ENCODE data around the gene GHRL. TPM values are rescaled to one million over a fixed set of nuclear protein-coding genes. Genes with fewer than 3 reads are reported as not detected.

GHRL gene
- total RNA-seq, 2 experiments from 2014 or later = 0.22 TPM; not detected in 1

DNA sequence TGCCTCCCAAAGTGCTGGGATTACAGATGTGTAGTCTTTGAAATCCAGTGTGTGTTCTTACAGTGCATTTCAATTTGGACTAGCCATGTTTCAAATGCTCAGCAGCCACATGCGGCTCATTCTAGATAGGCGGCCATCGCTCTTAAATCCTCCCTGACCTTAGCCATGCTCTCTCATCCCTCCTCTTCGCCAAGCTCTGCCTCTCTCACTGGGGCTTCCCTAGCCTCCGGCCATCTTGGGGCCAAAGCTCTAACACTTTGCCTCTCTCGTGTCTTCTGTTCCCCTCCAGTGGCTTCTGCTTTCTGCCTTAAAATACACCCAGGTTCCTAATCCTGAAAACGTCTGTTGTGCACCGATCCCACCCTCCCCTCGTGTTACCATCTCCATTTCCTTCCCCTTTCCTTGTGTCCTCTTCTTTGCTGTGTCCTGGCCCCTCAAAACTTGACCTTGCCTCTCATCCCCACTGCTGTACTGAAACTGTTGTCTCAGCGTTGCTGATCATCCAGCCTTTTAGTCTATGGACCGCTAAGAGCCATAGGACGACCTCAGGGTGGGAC, 1.4 kb upstream of the GHRL start:
- POLR2A ChIA-PET = interaction anchor here (2.5 kb wide), 1 partner anchor 10 kb away, joined by 8 read pairs; no protein-coding TSS in a partner anchor
- Mint-ChIP-seq H3K9me3 (no peaks in the 10 kb centered on the region), H3K4me3 (no peak overlapping the region), H3K4me1 (ENCODE audit: low read depth) (peaks cover 12% of the 10 kb centered on the region), H3K27ac (no peak overlapping the region), H3K36me3 (ENCODE audit: low read depth) (peaks cover 22% of the 10 kb centered on the region), H3K27me3 (no peaks in the 10 kb centered on the region)
- CTCF ChIA-PET = interaction anchor here (1.0 kb wide), 1 partner anchor 30 kb away, joined by 6 read pairs; no protein-coding TSS in a partner anchor
- no peak for DNase-seq
- intact Hi-C loops (cut with micrococcal nuclease) = no loop called here
- ATAC-seq = no peak
- TF ChIP-seq, protein P1, sequence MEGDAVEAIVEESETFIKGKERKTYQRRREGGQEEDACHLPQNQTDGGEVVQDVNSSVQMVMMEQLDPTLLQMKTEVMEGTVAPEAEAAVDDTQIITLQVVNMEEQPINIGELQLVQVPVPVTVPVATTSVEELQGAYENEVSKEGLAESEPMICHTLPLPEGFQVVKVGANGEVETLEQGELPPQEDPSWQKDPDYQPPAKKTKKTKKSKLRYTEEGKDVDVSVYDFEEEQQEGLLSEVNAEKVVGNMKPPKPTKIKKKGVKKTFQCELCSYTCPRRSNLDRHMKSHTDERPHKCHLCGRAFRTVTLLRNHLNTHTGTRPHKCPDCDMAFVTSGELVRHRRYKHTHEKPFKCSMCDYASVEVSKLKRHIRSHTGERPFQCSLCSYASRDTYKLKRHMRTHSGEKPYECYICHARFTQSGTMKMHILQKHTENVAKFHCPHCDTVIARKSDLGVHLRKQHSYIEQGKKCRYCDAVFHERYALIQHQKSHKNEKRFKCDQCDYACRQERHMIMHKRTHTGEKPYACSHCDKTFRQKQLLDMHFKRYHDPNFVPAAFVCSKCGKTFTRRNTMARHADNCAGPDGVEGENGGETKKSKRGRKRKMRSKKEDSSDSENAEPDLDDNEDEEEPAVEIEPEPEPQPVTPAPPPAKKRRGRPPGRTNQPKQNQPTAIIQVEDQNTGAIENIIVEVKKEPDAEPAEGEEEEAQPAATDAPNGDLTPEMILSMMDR (IDR thresholded peaks at IDR 0.05) = no peak

DNA sequence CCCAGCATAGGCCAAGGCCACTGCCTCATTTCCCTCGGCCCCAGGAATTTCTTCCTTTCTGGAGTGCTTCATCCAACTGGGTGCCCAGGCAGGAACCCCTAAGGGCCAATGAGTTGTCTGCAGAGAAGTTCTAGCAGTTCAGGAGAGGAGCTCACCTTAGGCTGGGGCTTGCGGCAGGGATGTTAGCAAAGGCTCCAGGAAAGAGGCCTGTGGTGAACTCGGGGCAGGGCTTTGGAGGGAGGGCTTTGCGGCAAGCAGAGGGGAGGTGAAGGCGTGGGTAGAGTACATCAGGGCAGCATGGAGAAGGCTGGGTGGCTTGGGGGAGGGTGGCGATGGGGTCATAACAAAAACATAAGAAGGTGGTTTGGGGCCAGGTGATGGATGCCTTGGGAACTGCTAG, 1.1 kb downstream of the GHRL start:
- DNase-seq (no peak), ATAC-seq (no peak)
- Mint-ChIP-seq H3K36me3 (ENCODE audit: low read depth) (peaks cover 24% of the 10 kb centered on the region), H3K4me1 (ENCODE audit: low read depth) (peaks cover 10% of the 10 kb centered on the region), H3K9me3 (no peaks in the 10 kb centered on the region), H3K4me3 (no peak overlapping the region), H3K27ac (no peak overlapping the region), H3K27me3 (no peaks in the 10 kb centered on the region)
- ChIA-PET POLR2A (interaction anchor here (0.9 to 2.5 kb wide), 3 partner anchors 7 to 132 kb away, joined by 3 to 10 read pairs (median 8); partner anchors contain the start of gene SEC13), CTCF (interaction anchor here (1.3 kb wide), 1 partner anchor 28 kb away, joined by 6 read pairs; no protein-coding TSS in a partner anchor)
- intact Hi-C loops (cut with micrococcal nuclease) = no loop called here
- TF ChIP-seq, protein P1 (IDR thresholded peaks at IDR 0.05) = no peak

DNA sequence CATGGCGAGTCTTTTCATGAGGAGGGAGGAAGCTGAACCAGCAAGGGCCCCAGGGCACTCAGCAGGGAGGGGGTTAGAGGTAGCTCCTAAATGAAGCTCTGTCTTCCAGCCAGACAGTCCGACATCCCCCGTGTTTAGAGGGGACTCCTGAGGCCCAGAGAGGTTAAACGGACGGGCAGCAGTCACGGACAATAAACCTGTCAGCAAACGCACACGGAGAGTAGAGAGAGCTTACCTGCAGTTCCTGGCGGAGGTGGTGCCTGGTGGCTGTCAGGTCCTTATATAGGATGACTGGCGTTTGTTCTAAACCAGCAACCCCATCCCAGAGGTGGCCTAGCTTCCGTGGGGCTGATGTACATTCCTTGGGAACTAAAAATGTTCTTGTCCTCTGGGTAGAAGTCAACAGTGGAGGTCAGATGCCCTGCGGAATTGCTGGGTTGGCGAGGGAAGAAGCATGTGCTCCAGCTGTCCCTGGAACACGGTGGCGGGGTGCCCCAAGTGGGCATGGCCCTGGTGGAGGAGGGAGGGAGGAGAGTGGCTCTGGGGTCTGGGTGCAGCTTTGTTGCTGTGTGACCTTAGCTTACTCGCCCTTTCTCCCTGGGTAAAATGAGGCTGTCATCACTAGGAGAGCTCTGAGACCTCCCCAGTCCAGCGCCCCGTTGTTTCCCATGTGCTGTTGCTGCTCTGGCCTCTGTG, 2.1 kb downstream of the GHRL start:
- CTCF ChIA-PET = interaction anchor here (1.3 kb wide), 1 partner anchor 27 kb away, joined by 3 read pairs; no protein-coding TSS in a partner anchor
- Mint-ChIP-seq H3K36me3 (ENCODE audit: low read depth) (peaks cover 24% of the 10 kb centered on the region), H3K27ac (no peak overlapping the region), H3K4me3 (no peak overlapping the region), H3K9me3 (no peaks in the 10 kb centered on the region), H3K27me3 (no peaks in the 10 kb centered on the region), H3K4me1 (ENCODE audit: low read depth) (peaks cover 13% of the 10 kb centered on the region)
- TF ChIP-seq, protein P1 (IDR thresholded peaks at IDR 0.05) = no peak
- ATAC-seq (no peak), DNase-seq (no peak)
- intact Hi-C loops (cut with micrococcal nuclease) = no loop called here
- POLR2A ChIA-PET = interaction anchor here (0.8 to 1.5 kb wide), 4 partner anchors 8 to 265 kb away, joined by 3 read pairs; no protein-coding TSS in a partner anchor

DNA sequence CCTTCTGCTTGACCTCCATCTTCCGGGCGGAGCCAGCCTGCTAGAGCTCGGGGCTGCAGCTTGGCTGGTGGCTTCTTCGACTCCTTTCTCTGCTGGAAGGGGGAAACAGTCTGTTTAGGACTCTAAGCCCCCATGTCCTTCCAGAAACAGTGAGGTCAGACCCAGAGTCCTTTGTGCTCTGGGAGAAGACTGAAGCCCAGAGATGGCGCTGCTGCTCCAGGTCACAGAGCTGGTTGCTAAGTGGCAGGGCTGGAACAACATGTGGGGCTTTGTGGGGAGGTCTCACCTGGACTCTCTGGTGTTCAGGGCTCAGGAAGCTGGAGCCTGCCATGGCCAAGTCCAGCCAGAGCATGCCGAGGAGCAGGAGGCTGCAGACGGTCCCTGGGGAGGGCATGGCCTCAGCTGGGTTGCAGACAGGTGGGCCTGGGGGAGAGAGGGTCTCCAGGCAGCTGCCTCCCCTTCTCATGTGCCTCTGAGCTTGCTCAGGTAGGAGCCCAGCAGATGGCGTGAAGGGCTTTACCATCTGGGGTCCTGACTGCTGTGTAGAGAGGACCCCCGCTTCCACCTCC, 2.9 kb downstream of the GHRL start:
- no peak for ATAC-seq
- POLR2A ChIA-PET = interaction anchor here (0.9 to 1.5 kb wide), 3 partner anchors 9 to 264 kb away, joined by 3 read pairs; no protein-coding TSS in a partner anchor
- CTCF ChIA-PET = interaction anchor here (1.3 kb wide), 1 partner anchor 26 kb away, joined by 3 read pairs; no protein-coding TSS in a partner anchor
- no peaks in the 10 kb centered on the region for H3K27me3 Mint-ChIP-seq
- H3K9me3 Mint-ChIP-seq = no peaks in the 10 kb centered on the region
- H3K4me3 Mint-ChIP-seq = no peak overlapping the region
- TF ChIP-seq, protein P1 (IDR thresholded peaks at IDR 0.05) = no peak
- H3K4me1 Mint-ChIP-seq (ENCODE audit: low read depth) = peaks cover 20% of the 10 kb centered on the region
- intact Hi-C loops (cut with micrococcal nuclease) = no loop called here
- peaks cover 29% of the 10 kb centered on the region for H3K36me3 Mint-ChIP-seq (ENCODE audit: low read depth)
- no peak for DNase-seq
- H3K27ac Mint-ChIP-seq = no peak overlapping the region
